Measurements from ENCODE around the gene TNFRSF19.
"Not testable (repeated sequence)": the region's sequence is repeated elsewhere in the genome, so short reads cannot be mapped to it uniquely, and the experiment has no call there.

TNFRSF19 gene

DNA sequence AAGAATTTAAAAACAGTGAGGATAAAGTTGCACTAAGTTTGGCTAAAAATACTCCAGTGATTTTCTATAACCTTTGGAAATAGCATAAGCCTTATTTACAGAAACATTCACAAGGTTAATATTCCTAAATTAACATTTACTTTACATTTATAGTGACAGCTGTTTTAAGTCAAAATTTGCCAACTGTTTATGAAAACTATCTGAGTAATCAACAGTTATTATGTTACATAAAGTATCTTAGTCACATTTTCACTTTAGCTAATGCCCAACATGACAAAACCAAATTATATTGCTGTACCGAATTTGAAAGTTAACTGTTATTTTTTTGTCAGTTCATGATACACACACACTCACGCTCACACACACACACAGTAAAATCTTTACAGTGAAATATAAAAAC, 1.2 kb downstream of the TNFRSF19 start:
- no peak for DNase-seq

DNA sequence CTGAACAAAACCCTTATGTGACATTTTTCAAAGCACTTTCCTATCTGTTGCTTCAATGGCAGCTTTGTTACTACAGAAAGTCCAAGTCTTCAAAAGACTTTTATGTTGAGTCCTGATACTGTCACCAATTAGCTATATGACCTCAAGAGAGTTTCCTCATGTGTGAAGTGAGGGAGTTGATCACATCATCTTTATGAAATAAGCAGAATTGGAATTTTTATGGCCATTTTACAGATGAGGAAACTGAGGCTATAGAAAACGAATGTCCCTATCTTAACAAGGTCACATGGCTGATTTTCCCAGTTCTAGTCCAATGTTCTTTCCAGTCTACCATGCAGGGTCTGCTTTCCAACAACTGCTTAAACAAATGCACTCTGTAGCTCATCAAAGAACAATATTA, 2.6 kb downstream of the TNFRSF19 start:
- DNase-seq: no peak

DNA sequence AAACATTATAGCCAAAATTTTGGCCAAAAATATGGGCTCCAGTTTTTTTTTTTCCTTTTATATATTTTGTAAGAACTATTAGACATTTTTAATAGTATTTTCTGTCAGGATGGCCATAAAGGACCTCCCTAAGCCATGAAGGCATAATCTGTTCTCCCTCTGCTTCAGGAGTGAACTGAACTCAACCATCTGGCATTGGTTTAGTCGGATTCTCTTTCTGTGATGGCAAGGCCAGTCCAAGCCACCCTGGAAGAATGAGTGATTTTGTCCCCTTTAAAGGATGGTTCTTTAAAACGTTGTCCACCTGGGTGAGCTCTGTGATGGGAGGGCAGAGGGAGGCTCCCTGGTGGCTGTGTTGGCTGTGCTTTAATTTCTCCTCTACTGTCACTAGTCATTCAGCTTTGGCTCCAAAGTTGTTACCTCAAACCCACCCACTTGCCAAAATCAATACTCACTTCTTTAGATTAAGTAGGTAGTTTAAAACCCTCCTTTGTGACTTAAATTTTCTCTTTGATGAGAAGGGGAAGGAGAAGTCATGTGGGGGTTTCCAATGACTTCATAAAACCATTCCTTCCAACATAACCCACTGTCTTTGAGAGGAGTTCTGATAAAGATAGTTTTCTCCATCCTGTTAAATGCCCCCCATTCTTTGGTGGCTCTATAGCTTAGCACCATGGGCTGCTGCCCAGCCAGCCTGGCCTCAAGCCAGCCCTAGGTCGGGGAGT, 4.4 kb downstream of the TNFRSF19 start:
- no peak for DNase-seq

DNA sequence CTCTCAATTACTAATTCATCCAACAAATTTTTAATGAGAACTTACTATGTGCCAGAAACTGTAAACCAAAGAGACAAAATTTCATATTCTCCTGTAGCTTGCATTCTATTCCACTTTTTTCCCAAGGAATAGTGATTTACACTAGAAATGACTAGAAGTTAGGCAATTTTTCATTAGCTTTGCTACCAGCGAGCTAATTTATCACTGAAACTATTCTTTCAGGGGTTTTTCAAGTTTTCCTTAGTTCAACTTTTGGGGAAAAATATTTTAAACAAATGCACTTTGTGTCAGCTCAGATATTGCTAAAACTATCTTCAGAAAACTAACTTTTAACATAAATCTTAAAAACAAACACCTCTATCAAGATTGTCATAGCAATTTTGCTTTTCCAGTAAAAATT, 5.4 kb downstream of the TNFRSF19 start:
- no peak for DNase-seq

DNA sequence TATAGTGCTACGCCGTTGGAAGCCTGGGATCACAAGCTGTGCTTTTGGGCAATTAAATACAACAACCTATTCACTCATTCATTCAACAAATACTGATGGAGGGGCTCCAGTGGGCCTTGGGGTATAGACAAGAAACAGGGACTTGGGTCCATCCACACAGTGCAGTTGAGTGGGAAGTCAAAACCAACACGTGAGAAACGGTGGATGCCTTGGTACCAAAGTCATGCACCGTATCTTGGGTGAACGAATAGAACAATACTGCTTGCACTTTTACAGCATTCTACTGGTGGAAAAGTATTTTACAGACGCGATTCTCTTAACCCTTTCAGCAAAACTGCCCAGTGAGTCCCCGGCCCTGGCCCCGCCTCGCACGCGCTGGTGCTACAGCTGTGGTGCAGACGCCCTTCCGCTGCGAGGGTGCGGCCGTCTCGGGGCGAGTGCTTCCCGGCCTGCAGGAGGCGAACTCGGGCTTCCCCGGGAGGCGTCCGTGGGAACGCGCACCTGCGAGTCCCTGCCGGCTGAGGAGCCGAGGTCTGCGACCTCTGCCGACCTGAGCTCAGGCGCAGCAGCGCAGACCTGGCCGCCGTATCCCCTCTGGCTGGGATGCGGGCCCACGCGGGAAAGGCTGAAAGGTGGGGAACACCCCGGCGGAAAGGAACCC, 8.3 kb downstream of the TNFRSF19 start:
- DNase-seq: no peak

DNA sequence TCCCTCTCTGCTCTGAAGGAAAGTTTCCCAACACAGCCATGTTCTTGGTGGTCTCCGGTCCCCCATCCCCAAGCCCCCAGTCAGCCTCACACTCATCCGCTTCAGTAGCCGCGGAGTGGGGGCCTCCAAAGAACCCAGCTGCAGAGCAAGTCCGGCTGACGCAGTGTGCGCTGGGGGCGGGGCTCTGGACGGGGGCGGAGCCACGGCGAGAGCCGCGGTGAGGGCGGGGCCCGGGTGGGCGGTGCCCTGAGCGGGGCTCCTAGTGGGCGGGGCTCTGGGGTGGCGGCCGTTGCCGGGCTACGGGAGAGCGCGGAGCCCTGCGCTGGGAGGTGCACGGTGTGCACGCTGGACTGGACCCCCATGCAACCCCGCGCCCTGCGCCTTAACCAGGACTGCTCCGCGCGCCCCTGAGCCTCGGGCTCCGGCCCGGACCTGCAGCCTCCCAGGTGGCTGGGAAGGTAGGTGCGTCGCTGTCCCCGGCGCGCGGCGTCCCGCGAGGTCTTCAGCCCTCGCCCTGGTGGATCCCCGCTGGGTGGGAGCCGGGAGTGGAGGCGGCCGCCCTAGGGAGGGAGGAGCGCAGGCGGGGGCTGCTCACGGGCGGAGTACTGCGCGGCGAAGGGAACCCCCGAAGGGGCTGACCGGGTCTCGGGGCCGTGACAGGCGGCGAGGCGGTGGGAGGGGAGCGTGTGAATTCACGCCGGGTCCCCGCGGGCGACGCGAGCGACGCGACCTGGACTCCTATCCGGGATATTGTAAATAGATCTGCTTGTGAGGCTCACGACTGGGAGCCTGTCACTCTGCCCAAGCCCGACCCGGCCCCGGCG, 9.1 kb downstream of the TNFRSF19 start:
- DNase-seq: no peak

DNA sequence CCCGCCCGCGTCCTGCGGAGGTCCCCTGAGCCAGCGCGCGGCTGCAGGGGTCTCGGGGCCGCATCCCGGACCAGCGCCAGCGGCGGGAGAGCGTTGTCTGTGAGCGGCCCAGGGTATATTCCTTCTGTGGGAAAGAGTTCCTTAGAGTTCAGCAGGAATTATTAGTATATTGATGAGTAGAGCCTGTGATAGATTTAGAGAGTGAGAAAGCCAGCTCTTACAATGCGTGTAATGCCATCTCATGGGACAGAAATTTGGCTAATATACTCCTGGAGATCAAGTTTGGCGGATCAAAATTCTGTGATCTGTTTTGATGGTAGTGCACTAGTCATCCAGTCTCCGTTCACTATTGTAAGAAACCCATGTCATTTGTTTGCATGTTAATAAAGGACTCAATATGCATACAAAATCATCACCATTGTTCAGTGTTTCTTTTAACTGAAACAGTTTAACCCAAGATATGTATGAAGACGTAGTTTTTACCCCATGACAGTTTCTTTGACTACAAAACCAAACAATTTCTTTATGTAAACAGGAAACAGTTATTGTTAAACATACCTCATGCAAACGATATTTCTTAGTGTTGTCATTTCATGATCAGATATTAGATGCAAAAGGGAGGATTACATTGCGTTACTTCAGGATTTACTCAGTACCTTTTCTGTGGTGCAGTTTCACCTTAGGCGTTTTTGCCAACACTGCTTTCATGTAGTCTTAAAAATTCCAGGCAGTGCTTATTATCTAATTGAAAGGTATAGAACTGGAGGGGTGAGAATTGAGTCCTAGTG, 9.9 kb downstream of the TNFRSF19 start:
- DNase-seq: no peak

DNA sequence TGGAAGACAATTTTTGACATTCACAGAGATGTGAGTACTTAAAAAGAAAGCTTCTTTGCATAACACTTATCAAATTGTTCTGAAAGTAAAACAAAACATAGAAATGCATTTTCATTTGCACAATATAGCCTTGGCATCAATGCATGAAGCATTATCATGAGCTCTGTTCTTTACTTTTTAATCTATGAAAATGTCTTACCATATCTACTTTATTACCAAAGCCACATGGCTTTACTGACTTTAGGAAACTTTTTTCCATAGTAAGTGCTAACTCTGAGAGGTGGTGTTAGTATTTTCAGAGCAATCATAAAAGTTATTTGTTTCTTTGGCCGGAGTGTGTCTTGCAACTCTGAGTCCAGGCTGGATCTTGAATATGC, 10.5 kb downstream of the TNFRSF19 start:
- no peak for DNase-seq

DNA sequence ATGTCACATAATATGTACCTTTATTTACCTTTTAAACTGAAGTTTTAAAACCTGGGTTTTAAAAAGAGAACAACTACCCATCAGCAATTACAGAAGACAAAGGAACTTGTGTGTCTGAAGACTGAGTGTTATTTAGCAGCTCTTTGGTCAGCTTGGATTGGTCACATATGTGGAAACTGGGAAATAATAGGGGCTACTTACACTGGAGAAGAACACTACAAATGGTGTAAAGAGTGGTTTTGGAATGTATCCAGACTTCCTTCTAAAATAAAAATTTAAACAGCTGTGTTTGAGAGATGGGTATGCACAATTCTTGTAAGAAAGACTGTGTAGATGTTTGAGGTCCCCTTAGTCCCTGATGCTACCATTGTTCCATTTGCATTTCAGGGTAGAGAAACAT, 13.3 kb downstream of the TNFRSF19 start:
- no peak for DNase-seq

DNA sequence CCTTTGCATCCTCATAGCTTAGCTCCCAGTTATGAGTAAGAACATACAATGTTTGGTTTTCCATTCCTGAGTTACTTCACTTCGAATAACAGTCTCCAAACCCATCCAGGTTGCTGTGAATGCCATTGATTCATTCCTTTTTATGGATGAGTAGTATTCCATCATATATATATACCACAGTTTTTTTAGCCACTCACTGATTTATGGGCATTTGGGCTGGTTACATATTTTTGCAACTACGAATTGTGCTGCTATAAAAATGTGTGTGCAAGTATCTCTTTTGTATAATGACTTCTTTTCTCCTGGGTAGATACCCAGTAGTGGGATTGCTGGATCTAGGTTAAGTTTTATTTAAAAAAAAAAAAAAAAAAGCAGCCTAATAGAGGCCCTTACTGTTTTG, 14.1 kb downstream of the TNFRSF19 start:
- no peak for DNase-seq

DNA sequence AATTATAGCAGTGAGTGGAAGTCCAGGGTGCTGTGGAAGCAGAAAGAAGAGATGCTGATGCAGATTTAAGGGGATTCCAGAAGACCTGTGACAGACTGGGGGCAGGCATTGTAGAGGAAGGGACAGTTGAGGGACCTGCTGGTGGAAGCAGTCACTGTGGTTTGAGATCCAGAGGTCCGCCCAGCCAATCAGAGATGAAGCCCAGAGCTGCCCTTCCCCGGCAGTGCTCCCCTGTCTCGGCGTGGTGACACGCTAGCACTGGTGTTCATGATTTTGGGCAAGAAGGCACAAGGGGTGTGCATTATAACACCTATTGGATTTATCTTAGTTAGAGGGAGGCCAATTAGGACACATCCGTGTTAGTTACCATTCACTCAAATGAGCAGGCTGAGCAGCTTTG, 16.1 kb downstream of the TNFRSF19 start:
- DNase-seq: no peak

DNA sequence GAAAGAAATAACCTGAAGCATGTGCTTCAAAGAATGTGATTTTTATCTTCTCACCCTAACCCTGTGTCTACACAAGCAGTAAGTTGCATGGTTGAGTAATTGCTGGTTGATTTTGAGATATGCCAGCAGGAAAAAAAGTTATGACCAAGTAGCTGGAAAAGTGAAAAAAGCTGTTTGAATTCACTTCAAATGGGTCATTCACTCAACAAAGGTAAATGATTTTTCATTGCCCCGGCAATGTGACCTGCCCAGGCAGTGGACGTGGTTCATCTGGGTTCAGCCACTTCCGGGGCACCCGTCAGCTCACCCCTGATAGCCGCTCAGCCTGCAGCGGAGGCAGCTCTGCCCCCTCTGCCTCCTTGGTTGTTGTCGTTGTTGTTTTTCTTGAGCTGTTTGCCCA, 18.5 kb downstream of the TNFRSF19 start:
- DNase-seq: no peak

DNA sequence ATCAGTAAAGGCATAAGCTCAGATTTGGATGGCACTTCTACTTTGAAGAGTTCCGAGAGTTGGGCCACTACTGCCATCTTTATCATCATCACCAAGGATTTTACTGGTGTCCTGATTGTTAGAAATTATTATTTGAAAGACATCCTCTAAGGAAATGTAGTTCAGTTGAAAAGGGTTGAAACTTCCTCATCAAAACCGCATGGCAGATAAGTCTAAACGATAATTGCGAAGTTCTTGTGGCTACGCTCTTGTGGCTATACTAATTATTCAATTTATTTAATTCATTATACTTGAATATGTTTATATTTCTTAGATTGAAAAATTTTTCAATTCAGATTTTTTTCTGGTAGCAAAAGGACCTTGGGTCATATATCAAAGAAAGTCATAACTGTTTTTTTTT, 22.4 kb downstream of the TNFRSF19 start:
- DNase-seq: no peak

DNA sequence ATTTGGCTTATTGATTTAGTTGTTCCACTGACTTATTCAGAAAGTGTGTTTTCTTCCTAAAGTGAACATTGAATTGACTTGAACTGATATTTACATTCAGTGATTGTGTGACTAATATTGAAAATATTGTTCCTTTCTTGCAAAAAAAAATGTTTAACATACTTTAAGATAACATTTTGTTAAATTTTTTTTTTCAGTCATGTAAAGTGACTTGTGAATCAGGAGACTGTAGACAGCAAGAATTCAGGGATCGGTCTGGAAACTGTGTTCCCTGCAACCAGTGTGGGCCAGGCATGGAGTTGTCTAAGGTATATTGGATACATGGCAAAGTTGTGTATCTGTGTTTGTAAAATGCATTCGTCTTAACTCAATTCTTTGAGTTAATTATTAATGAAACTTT, 22.9 kb downstream of the TNFRSF19 start:
- no peak for DNase-seq

DNA sequence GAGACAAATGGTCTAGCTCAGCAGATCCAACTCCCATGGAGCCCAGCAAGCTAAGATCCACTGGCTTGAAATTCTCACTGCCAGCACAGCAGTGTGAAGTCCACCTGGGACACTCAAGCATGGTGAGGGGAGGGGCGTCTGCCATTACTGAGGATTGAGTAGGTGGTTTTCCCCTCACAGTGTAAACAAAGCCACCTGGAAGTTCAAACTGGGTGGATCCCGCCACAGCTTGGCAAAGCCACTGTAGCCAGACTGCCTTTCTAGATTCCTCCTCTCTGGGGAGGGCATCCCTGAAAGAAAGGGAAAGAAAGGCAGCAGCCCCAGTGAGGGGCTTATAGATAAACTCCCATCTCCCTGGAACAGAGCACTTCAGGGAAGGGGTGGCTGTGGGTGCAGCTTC, 24.1 kb downstream of the TNFRSF19 start:
- not testable (repeated sequence) for DNase-seq

DNA sequence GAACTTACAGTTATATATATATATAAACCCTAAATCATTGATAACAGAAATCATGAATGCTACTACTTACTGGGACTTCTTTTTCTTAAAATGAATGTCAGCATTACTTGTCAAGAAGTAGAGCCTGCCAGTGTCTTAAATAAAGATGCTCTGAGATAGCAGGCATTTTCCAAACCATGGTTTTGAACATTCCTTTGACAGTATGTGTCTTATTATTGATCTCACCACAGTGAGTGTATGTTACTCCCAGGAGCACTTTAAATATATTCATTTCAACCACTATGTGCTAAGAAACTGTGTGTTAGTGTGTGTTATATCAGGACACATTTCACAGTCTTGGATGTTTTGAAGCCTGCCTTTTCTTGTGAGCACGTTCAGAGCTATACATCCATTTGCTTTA, 28.2 kb downstream of the TNFRSF19 start:
- DNase-seq: no peak

DNA sequence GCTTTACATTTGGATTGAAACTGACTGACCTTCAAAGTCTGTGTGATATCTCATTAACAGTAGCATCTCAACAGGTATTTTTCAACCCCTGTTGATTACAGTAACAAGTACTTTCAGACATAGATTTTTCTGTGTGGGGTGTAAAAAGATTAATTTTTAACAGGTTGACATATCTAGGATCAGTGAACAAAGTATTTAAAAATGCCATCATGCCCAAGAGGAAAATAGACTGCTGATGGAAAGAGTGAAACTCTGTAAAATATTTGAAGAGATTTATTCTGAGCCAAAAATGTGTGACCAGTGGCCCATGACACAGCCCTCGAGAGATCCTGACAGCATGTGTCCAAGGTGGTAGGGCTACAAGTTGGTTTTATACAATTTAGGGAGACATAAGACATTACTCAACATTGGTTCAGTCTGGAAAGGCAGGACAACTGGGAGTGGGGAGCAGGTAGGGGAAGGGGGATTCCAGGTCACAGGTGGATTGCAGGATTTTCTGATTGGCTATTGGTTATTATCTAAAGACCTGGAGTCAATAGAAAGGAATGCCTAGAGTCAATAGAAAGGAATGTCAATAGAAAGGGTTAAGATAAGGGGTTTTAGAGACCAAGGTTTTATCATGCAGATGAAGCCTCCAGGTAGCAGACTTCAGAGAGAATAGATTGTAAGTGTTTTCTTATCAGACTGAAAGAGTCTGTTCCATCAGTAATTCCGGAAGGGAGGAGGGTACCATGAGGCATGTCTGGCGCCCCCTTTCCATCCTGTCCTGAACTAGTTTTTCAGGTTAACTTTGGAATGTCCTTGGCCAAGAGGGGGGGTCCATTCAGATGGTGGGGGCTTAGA, 29.1 kb downstream of the TNFRSF19 start:
- DNase-seq: no peak

DNA sequence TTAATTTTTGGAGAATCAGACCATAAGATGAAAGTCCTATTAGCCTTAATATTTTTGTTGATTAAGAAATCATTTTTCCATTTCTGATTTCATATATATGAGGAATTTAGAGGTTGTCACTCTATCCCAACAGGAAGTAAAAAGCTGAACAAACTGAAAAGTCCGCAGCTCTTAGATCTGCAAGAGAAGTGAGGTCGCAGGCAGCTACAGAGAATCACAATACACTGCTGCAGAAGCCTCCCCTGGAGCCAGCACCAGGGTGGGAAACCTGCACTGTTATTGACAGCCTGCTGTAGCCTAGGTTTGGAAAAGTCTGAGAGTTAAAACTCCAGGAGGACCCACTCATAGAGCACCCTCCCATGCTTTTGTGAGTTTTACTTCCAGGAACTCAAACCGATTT, 29.9 kb downstream of the TNFRSF19 start:
- DNase-seq: no peak

DNA sequence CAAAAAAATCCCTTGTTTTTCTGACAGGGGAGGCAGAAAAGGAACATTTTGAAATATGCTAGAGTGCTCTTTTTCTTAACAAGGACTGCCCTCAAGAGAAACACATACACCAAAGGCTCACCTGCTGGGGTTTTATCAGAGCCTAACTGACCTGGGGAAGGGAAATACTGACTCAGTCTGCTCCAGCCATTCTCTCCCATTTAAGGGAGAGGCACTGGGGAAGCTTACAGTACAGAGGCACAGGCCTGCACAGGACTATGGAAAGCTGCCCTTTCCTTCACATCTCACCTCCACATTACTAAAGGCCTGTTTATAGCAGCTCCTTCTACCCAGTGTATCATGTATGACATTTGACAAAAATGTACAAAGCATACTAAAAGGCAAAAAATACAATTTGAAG, 30.3 kb downstream of the TNFRSF19 start:
- no peak for DNase-seq

DNA sequence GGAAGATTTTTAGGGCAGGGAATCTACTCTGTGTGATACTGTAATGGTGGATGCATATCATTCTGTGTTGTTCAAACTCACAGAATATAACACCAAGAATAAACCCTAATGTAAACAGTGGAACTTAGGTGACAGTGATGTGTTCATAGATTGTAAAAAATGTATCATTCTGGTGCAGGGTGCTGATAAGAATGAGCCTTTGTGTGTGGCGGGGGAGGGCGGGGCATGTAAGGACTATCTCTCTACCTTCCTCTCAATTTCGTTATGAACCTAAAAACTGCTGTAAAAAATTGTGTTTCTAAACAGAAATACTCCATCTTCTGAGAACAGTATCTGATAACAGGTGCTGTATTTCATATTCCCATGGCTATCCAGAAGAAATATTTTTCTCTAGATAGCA, 35.6 kb downstream of the TNFRSF19 start:
- DNase-seq: no peak

DNA sequence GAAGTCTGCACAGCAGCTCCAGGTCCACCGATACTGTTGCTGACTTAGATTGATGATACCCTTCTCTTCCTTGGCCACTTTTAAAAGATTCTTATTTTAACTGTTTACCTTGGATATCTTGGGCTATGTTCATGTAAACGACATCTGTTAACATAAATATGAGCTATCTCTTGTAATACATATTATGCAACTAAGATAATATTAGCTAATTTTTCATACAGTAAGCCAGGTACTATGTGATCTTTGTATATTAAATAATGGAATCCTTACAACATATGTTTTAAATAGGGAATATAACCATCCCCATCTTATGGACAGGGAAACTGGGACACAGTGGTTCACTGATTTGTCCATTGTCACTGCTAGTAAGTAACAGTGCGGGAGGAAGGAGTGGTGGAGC, 37.9 kb downstream of the TNFRSF19 start:
- DNase-seq: no peak

DNA sequence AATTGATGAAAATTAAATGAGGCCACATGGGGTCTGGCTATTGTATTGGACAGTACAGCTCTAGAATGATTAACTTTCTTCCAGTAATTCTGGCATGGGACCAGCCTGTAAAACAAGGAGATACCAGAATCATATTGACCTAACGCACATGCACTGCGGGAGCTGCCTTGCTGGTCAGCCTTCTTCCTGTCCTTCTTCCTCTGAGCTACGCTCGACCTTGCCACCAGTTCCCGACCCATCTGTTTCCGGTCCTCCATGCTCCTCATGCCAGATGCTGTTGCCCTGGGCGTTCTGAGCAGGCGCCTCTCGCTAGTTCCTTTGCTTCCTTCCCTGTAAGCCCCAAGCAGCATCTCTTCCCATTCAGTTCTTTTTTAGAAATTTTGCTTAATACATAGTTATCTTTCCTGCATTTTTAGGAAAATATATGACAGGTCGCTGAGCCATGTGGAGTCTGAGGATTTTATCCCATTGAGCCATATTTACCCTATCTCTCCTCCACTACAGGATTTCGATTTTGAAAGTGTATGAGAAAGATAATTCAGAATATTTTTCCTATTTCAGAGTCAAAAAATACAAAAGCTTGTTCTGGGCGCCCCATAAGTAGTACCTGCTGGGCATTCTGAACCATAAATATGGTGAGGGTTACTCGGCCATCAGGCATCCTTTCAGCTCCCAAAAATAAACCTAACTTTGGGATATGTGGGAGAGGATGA, 38.6 kb downstream of the TNFRSF19 start:
- DNase-seq: no peak

Measured in DMS79 (cell line).